Eye (tissue), 1 donor: ENCODE data around the gene MAP4K5.
"Not testable (repeated sequence)": the region's sequence is repeated elsewhere in the genome, so short reads cannot be mapped to it uniquely, and the experiment has no call there.

Experiments used
- DNase-seq: peaks from one replicate; pipeline ENCODE4 v3.0.0-alpha.2; 2015

The MAP4K5 gene

GRCh38 chr14:50532502-50533240 is at the start of gene MAP4K5:
Gene MAP4K5, minus strand, starts transcription at chr14:50532569. Its CDS starts 520 bp downstream, at chr14:50532049.
- DNase-seq = peak; percentile 96

GRCh38 chr14:50578433-50578832 is 46.1 kb upstream of the MAP4K5 start:
- no peak for DNase-seq

- DNase-seq = no peak
These were observed 45.6 kb upstream of the MAP4K5 start for GRCh38 chr14:50577982-50578381.

GRCh38 chr14:50575769-50576168 is 43.4 kb upstream of the MAP4K5 start:
- DNase-seq = no peak

- DNase-seq = no peak
These were observed 41.5 kb upstream of the MAP4K5 start for GRCh38 chr14:50573862-50574261.

- DNase-seq = peak; percentile 6
These were observed 37.4 kb upstream of the MAP4K5 start for GRCh38 chr14:50569714-50570274.

- DNase-seq = no peak
These were observed 30.5 kb upstream of the MAP4K5 start for GRCh38 chr14:50562841-50563240.

- DNase-seq = peak; percentile 94
These were observed 28.5 kb upstream of the MAP4K5 start for GRCh38 chr14:50560931-50561285.

GRCh38 chr14:50559990-50560930 is 27.9 kb upstream of the MAP4K5 start, which contains the start of gene ATL1:
Gene ATL1, plus strand, starts transcription at chr14:50560145. Its CDS starts 121 bp downstream, at chr14:50560266.
- DNase-seq = peak; percentile 93

- not testable (repeated sequence) for DNase-seq
These were observed 20.4 kb upstream of the MAP4K5 start for GRCh38 chr14:50552796-50553195.

- no peak for DNase-seq
These were observed 19.5 kb upstream of the MAP4K5 start for GRCh38 chr14:50551877-50552276.

GRCh38 chr14:50550294-50550693 is 17.9 kb upstream of the MAP4K5 start:
- DNase-seq = no peak

- no peak for DNase-seq
These were observed 13.2 kb upstream of the MAP4K5 start for GRCh38 chr14:50545618-50546017.

- DNase-seq = no peak
These were observed 12.5 kb upstream of the MAP4K5 start for GRCh38 chr14:50544911-50545310.

- peak; percentile 75 for DNase-seq
These were observed 10.6 kb upstream of the MAP4K5 start for GRCh38 chr14:50542941-50543418.

GRCh38 chr14:50541159-50541567 is 8.8 kb upstream of the MAP4K5 start:
- DNase-seq = no peak

- no peak for DNase-seq
These were observed 6.7 kb upstream of the MAP4K5 start for GRCh38 chr14:50539051-50539450.

- not testable (repeated sequence) for DNase-seq
These were observed 5.7 kb upstream of the MAP4K5 start for GRCh38 chr14:50538034-50538433.

GRCh38 chr14:50534997-50535396 is 2.6 kb upstream of the MAP4K5 start:
- DNase-seq = no peak

- DNase-seq = no peak
These were observed 2.0 kb upstream of the MAP4K5 start for GRCh38 chr14:50534416-50534815.

GRCh38 chr14:50533806-50534205 is 1.4 kb upstream of the MAP4K5 start:
- DNase-seq = no peak

GRCh38 chr14:50533241-50533705 is 904 bp upstream of the MAP4K5 start:
- no peak for DNase-seq
